NCI-H2081 (cell line): ENCODE results near the gene MYLK.

Experiments
- DNase-seq, 2 experiments: peaks; one replicate each; lab custom pipeline; 2025; lab: John Stamatoyannopoulos, UW

Gene MYLK

DNA sequence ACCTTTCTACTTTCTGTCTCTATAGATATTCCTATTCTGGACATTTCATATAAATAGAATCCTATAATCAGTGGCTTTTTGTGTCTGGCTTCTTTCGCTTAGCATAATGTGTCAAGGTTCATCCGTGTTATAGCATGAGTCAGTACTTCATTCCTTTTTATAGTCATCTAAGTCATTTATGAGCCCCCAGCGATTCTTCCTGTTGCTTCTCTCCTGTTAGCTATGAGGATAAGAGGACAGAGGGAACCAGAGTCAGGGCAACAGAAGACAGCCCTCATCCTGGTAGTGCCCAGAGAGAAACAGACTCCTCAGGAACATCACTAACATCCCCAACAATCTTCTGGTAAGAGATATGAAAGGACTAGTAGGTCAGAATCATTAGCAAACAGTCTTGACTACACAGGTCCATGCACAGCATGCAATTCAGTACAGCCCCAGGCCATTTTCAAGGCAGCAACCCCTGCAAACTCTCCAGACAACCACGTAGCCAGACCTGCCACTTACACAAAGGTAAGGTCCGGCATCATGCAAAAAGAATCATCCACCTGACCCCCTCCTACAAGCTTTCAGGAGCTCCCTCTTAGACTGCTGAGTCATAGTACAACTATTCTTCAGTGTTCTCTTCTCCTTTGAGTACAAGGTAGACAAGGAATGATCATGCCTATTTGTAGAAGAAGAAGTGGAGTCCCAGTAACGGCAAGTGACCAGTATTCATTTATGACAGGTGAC, 91.5 kb downstream of the MYLK start:
- no peak for DNase-seq

DNA sequence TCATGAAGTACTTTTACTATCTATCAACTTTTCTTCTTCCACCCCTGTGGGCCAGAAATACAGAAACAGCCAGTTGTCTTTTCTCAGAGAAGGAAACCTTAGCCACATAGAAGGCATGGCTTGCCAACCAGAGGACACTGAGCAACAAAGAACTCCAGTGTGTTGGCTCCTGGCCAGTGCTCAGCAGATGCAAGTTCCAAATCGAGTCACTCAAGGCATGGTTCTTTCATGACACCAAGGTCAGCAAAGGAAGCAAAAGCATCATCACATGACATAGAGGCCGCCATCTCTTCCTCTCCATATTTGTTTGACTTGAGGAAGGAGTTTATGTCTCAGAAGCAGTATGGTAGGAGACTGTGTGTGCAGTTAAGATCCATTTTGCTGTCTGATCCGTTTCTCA, 92.2 kb downstream of the MYLK start:
- DNase-seq: no peak

DNA sequence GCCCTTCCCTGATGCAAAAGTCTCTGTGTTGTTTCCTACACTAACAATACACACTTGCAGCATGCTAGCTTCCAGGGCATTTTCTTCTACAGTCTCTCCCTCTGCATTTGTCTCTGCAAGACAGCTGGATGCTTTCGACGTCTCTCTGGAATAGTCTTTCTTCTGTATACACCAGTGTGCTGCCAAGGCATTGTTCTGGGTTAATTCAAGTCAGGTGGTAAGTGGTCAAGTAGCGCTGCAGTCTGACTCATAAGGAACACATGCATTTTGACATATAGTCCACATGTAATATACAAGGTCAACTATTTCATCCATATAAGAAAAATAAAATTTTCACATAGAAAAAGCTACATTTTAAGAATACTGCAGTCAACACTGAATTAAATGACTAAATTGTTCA, 92.7 kb downstream of the MYLK start:
- no peak for DNase-seq

DNA sequence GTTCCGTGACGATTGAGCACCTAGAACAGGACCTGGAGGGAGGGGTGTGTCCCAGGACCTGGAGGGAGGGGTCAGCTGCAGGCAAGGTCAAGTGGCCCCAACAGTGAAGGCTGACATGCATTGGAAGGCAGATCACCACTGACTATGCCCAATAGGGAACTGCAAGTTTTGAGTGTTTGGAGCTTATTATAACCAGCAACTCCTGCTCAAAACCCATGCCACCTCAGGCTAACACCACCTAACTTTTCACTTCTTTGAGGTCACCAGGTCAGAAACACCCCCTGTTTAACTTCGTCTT, 93.1 kb downstream of the MYLK start:
- DNase-seq: no peak

DNA sequence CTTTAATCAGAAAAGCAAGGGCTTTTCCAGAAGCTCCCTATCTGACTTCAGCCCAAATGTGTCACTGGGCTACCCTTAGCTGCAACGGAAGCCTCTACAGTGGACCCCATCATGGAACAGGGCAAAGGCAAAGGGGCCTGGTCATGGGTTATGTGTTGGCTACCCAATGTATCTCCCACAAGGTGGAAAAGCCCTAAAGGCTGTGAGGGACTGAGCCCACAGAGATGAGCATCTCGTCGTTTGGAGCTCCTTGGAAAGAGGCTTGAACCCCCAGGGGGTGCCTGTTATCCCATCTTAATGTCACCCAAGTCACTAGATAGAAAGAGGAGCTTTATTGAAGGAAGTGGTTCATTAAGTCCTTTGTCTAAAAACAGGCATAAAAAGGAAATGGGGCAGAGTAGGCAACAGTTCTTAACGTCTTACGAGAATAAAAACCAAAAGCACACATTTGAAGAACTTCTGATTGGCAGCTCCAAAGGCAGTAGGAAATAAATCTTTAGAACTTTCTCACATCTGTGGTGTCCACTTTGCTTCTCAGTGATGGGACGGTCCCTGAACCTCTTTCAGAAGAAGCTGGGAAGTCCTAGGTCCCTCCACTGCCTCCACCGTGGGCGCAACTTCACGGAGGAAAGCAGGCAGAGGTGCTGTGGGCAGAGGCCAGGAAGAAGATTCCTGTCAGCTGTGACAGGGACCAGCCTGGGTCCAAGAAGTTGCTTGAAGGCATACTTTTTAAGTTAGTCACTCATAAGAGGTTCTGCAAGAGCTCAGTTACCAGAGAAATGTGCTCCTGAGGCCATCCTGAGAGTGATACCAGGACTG, 93.7 kb downstream of the MYLK start:
- no peak for DNase-seq

DNA sequence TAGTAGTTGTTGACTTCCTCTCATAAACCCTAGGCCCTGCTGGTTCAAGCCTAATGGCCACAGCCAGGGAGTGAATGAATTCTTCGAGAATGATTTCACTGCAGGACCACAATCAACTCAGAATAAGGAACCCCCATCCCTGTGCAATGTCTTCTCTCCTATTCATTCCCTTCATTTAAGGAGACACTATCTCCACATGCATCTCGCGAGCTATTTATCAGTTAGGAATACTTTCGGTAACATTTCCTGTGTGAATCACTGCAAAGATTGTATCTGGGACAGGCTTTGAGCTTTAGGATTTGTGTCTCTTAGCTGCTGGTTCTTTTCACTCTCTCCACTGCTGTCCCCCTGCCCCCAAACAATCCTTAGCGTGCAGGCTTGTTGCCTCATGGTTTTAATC, 94.4 kb downstream of the MYLK start:
- no peak for DNase-seq

DNA sequence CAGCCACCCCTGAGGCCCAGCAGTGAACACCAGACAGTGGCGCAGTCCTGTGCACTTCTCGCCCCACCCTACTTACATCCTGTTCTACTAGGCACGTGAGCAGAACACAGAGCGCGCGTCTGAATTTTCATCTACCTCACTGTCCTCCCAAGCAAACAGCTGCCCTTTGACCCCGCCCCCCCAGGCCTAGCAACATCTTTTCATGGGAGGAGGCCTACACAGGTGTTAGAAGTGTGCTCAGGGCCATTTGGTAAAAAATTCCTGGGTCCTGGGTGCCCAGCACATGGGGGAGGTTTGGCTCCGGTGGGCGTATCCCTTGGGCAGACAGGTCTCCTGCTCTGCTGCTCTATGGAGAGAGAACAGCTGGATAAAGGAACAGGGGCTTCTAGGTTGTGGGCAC, 95.0 kb downstream of the MYLK start:
- no peak for DNase-seq

DNA sequence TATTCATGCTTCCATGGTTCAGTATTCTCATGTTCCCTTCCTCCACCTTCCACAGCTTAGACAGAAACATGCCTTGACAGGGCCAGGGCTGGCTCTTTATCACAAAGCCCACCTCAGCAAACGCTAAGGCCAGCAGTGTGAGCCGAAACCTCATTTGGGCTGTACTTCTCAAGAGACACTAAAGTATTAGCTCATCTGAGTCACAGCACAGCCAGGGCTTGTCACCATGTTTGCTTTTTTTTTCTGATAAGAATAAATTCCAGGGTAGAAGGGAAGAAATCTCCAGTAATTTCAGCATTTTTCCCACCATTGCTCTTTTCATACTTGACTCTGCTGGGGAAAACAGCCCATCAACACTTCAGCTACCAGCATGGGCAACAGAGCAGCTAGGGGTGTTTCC, 95.4 kb downstream of the MYLK start:
- no peak for DNase-seq

DNA sequence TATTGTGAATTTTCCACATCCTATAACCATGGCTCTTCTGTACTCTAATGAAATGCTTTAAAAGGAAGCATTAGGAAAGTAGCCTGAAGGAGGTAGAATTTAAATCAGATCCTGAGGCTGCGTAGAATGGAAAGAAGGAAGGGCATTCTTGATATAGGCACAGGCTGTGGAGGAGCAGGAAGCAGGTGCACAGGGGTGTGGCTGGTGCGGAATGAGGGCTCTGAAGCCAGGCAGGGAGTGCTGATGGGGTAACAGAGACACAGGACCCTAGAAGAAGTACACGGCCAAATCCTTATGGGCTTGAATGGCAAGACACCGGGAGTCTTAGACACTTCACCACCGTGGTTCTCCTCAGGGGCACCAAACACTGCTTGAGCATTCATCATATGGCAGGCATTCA, 97.0 kb downstream of the MYLK start:
- DNase-seq: no peak

DNA sequence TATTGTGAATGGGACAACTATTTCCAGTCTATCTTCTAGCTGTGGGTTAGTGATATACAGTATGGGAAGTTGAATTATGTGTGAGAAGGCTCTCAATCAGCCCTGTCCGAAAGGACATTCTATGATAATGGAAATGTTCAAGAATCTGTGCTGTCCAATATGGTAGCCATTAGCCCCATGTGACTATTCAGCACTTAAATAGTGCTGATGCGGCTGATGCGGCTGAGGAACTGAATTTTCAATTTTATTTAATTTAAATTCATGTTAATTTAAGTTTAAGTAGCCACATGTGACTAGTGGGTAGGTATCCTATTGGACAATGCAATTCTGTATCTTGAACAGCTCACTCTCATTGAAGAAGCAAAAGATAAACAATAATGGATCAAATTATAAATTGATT, 98.5 kb downstream of the MYLK start:
- no peak for DNase-seq

DNA sequence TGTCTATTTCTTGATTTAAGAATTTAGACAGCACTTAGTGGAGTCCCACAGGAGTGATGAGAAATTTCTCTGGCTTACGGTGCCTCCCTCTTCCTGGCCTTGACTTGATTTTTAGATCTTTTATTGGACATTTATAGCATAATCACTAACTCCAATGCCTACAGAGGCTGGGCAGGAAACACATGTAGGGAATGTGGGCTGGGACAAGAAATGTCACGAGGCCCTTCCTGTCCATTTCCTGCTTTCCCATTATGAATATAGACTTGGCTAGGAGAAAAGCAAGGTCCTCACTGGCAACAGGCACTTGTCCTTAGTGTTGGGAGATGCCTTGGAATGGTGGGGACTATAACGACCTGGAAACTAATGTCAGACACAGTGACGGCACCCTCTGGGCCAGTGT, 100.3 kb downstream of the MYLK start:
- no peak for DNase-seq

DNA sequence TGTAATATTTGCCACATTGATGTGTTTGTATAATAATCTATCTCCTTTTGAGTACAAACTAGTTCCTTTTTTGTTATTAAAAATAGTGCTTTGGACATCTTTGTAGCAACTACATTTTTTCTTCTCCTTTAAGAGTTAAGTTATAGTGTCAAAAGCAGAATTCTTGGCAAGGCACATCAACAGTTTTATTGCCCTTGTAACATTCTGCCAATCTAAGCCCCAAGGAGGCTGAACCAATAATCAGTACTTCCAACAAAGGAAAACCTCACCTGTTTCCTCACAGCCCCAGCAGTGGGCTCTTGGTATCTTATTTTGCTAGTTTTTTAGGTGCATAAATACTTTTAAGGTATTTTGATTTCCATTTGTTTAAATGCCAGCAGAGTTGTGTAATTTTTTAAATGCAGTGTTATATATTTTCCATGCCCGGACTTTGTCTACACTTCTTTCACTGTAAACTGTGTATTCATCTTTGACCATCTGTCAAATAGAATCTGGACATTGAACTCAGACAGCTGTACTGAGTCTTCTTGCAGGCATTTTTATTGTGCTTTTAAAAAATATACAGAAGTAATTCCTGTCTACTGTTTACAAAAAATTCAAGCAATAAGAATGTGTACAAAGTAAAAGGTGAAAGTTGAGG, 101.0 kb downstream of the MYLK start:
- DNase-seq: no peak

DNA sequence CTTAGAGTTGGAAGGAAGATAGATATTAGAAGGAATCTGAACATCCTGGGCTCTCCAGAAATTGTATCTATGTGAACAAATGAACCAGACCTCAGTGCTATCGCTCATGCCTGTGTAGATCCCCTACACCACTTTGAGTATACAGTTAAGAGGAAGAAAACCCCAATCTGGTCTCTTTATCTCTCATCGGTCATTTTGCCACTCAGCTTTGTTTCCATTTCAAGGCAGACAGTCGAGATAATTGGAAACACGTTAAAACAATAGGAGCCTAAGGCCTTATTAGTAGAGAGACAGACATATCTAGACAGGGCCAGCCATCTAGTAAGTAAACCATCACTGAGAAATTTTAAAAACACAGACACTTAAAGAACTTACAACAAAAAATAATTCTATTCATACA, 101.6 kb downstream of the MYLK start:
- DNase-seq: no peak

DNA sequence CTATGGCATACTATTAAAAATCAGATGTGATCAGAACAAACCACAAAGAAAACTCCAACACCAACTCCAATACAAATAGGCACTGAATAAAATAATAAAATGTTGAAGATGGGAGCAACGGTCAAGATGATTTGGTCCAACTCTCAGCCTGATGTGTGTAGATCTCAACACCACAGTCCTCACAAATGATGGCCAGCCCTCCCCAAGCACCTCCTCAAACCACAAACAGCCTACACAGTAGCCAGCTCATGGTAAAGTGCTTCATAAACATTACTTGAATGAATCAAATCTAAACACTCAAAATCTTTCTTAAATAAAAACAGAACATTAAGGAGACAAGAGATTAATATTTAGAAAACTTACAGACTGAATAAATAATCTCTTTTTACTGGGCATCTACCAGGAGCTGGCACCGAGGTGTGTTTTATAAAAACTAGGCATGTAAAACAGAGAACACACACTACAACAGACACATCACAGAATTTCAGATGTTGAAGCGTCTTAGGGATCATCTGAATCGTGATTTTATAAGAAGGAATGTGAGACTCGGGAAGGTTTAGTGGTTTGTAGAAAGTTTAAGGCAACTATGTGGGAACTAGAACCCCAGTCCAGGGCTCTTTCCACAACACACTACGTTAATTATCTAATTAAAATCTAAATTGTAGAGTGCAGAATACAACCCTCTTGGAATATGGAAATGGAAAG, 102.4 kb downstream of the MYLK start:
- DNase-seq: no peak

DNA sequence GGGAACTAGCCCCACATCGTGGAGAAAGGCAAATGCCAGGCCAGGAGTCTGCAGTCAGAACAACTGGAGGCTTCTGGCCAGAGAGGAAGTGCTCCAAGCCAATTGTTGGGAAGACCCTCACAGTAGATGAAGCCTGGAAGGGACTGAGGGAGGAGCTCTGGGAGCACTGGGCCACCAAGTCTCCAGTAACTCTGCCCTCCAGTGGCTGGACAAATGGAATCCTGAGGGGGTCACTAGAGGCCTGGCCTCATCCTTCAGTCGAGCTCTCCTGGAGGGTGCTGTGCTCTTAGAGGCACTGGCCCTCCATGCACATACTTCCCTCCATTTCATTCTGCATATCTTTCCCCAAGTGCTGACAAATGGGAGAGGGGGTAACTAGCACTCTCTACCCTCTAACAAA, 103.0 kb downstream of the MYLK start:
- DNase-seq: no peak

DNA sequence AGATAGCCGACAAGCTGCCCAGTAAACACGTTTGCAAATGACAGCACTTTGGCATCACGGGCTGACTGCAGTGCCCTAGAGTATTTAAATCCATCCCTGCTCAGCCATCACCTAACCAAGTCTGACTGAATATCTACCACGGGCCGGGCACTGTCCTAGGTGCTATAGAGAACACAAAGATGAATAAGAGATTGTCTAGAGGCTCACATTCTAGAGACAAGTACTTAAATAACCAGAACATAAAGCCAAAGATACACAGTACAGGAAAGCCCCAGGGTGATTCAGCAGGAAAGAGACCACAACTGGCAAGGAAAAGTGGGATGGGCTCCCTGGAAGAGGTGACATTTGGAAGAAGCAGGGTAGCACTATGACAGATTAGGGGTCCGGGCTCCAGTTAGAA, 103.5 kb downstream of the MYLK start:
- no peak for DNase-seq

DNA sequence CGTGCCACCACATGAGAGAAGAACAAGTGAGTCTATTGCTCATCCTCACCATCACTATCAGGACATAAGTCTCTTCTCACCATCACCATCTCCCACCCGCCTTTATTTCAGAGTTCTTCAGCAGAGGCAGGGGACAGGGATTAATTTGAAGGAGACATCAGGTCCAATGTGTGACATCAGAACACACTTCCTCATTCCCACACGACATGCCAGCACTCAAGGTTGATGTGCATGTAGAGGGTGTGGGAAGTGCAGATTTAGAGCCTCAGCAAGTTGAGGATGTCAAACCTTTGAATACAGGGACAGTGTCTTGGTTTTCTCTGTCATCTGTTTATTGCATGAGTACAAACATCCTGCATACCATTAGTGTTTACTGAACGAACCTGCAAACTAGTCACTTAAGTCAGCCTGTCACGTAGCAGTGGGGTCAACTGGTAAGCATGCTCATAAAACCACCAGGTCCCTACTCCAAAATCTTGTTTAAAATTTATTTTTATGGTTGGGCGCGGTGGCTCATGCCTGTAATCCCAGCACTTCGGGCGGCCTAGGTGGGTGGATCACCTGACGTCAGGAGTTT, 104.4 kb downstream of the MYLK start:
- DNase-seq: no peak

DNA sequence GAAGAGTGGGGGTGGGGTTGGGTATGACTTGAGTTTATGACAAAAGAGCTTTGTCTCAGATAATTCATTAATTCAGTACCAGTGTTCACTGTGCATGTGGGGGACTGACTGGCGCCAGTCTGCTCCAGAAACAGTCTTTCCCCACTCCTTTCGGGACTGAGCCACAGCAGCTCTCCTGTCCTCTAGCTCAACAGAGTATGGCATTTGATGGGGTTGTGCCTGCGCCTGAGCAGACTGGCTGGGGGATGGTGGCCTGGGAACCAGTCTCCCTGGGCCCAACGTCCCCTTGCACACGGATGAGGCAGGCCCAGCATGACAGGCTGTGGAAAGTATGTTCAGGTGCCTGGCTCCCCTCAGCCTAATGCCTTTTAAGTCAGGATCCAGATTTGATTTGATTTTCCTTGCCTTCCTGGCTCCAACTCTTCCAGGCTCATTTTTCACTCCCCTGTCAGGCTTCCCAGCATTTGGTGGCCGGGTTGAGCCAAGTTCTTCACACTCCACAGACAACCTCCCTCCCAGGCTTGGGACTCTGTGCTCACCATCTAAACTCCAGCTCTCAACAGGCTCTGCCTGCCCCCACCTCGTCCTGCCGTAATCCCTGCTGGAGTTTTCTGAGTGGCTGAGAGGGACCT, 105.0 kb downstream of the MYLK start:
- no peak for DNase-seq

DNA sequence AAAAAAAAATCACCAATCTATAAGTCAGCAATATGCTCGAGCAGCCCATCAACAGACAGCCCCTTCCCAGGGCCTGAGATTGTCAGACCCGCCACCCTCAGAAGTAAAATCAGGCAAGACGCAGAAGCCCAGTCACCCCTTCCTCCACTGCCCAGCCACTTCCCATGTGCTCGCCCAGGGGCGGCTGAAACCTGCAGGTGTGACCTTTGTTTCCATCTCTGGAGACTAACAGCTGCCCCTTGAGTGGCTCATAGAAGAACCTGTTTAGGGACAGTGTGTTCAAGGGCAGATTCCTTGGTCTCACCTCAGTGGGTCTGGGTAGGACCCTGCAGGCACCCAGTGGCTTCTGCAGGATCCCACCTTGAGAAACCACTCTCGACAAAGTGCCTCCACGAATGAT, 105.6 kb downstream of the MYLK start:
- no peak for DNase-seq

DNA sequence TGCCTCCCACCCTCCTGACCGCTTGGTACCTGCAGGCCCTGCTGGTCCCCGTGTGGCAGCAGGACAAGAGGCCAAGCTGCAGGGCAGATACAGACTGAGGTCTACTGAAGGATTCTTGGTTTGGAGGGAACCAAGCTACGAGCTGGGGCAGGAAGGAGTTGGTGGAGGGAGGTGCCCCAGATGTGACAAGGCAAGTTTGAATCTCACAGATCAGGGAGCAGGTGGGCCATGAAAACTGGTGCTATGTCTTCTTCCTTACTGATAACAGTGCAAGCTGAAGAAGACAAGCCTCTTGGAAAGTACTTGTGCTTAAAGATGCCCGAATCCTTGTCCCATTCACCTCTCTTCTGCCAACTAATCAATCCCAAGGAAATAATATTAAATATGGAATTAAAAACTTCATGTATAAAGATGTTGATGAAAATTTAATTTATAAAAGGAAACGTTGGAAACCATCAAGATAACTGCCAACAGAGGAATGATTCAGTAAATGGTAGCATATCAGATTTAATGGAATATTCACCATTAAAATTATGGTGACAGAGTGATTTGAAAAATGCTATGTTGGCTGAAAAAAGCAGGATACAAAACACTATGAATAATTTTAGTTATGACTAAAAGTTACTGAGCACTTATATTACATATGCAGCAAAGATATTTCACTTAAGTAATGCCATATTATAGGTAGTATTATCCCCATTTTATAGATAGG, 107.9 kb downstream of the MYLK start:
- DNase-seq: no peak

DNA sequence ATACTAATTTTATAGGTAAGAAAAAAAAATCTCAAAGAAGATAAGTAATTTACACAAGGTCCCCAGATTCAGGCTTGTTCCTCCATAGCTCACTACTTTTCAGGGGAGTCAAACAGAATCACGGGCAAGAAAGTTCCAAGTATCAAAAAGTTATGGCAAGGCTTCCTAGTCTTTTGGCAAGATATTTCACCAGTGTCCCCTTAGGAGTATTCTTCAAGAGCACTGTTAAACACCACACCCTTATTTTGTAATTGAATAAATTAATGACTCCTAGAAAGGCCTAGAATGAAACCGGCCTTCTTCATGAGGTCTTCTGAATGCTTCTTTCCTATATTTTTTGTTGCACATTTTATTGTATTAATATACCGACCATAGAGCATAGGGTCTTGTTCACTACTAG, 109.7 kb downstream of the MYLK start:
- no peak for DNase-seq
